ENCODE measurements around the gene DYSF.

- TF ChIP-seq EZH2 (IDR thresholded peaks at IDR 0.05; ENCODE audit: borderline replicate concordance, insufficient read depth, low read depth, low read length, poor library complexity, severe bottlenecking) (no peak), CTCF (IDR thresholded peaks at IDR 0.05) (no peak)
Measured at GRCh38 chr2:71704131-71704561, 250.8 kb downstream of the DYSF start.

Measured in B cell (primary cell).